ENCODE data around the gene PRDM2.
A peak's percentile ranks its signal among the peaks of the same experiment; 100 is the strongest.

PRDM2 gene

GRCh38 chr1:13699936-13700520 is at the start of gene PRDM2:
PRDM2 (plus strand) TSS chr1:13700188; CDS start chr1:13715606, 15,418 bp downstream.
- peak; percentile 13 for DNase-seq (ENCODE audit: low read depth, low spot score)
- peak within 1 kb of the TSS; percentile 51 for H3K4me3 ChIP-seq (ENCODE audit: insufficient read length, low read depth)
- H3K36me3 ChIP-seq (ENCODE audit: insufficient read depth, insufficient read length, low read length), result no peaks in the 10 kb centered on the region
- H3K4me1 ChIP-seq (ENCODE audit: insufficient read depth, insufficient read length), result no peaks in the 10 kb centered on the region
- H3K9me3 ChIP-seq (ENCODE audit: insufficient read depth, low read length), result peaks cover 24% of the 10 kb centered on the region
- peak within 1 kb of the TSS; percentile 70 for H3K9ac ChIP-seq (ENCODE audit: insufficient read length, low read depth)
- TF ChIP-seq SUZ12 (IDR thresholded peaks at IDR 0.05; ENCODE audit: extremely low read depth, insufficient read depth, insufficient read length) (no peak), YY1 (IDR thresholded peaks at IDR 0.05; ENCODE audit: insufficient read depth, insufficient read length) (peak; percentile 44), ZNF274 (IDR thresholded peaks at IDR 0.05; ENCODE audit: low read depth, low read length) (no peak)
- H3K27me3 ChIP-seq (ENCODE audit: insufficient read depth, insufficient read length), result peaks cover 10% of the 10 kb centered on the region

- no peak overlapping the region for H3K9ac ChIP-seq (ENCODE audit: insufficient read length, low read depth)
- no peaks in the 10 kb centered on the region for H3K4me1 ChIP-seq (ENCODE audit: insufficient read depth, insufficient read length)
- H3K27me3 ChIP-seq (ENCODE audit: insufficient read depth, insufficient read length), result no peaks in the 10 kb centered on the region
- H3K36me3 ChIP-seq (ENCODE audit: insufficient read depth, insufficient read length, low read length), result no peaks in the 10 kb centered on the region
- no peak for DNase-seq (ENCODE audit: low read depth, low spot score)
- no peak overlapping the region for H3K4me3 ChIP-seq (ENCODE audit: insufficient read length, low read depth)
- TF ChIP-seq ZNF274 (IDR thresholded peaks at IDR 0.05; ENCODE audit: low read depth, low read length) (no peak), YY1 (IDR thresholded peaks at IDR 0.05; ENCODE audit: insufficient read depth, insufficient read length) (no peak), SUZ12 (IDR thresholded peaks at IDR 0.05; ENCODE audit: extremely low read depth, insufficient read depth, insufficient read length) (no peak)
- no peaks in the 10 kb centered on the region for H3K9me3 ChIP-seq (ENCODE audit: insufficient read depth, low read length)
These were observed 48.7 kb upstream of the PRDM2 start for GRCh38 chr1:13651279-13651678.

GRCh38 chr1:13652238-13652637 is 47.8 kb upstream of the PRDM2 start:
- no peaks in the 10 kb centered on the region for H3K27me3 ChIP-seq (ENCODE audit: insufficient read depth, insufficient read length)
- peaks cover 5% of the 10 kb centered on the region; the same call in 1 of the 2 replicates for H3K9me3 ChIP-seq (ENCODE audit: insufficient read depth, low read length)
- no peaks in the 10 kb centered on the region for H3K4me1 ChIP-seq (ENCODE audit: insufficient read depth, insufficient read length)
- no peak overlapping the region for H3K9ac ChIP-seq (ENCODE audit: insufficient read length, low read depth)
- TF ChIP-seq ZNF274 (IDR thresholded peaks at IDR 0.05; ENCODE audit: low read depth, low read length), result no peak
- TF ChIP-seq YY1 (IDR thresholded peaks at IDR 0.05; ENCODE audit: insufficient read depth, insufficient read length), result no peak
- no peak for TF ChIP-seq SUZ12 (IDR thresholded peaks at IDR 0.05; ENCODE audit: extremely low read depth, insufficient read depth, insufficient read length)
- no peaks in the 10 kb centered on the region for H3K36me3 ChIP-seq (ENCODE audit: insufficient read depth, insufficient read length, low read length)
- H3K4me3 ChIP-seq (ENCODE audit: insufficient read length, low read depth), result no peak overlapping the region
- no peak for DNase-seq (ENCODE audit: low read depth, low spot score)

- Histone ChIP-seq H3K9ac (ENCODE audit: insufficient read length, low read depth) (no peak overlapping the region), H3K27me3 (ENCODE audit: insufficient read depth, insufficient read length) (no peaks in the 10 kb centered on the region), H3K9me3 (ENCODE audit: insufficient read depth, low read length) (peaks cover 5% of the 10 kb centered on the region; the same call in 1 of the 2 replicates), H3K4me3 (ENCODE audit: insufficient read length, low read depth) (no peak overlapping the region), H3K4me1 (ENCODE audit: insufficient read depth, insufficient read length) (no peaks in the 10 kb centered on the region), H3K36me3 (ENCODE audit: insufficient read depth, insufficient read length, low read length) (no peaks in the 10 kb centered on the region)
- TF ChIP-seq SUZ12 (IDR thresholded peaks at IDR 0.05; ENCODE audit: extremely low read depth, insufficient read depth, insufficient read length), result no peak
- TF ChIP-seq YY1 (IDR thresholded peaks at IDR 0.05; ENCODE audit: insufficient read depth, insufficient read length), result no peak
- no peak for TF ChIP-seq ZNF274 (IDR thresholded peaks at IDR 0.05; ENCODE audit: low read depth, low read length)
- DNase-seq (ENCODE audit: low read depth, low spot score), result no peak
These were observed 38.4 kb upstream of the PRDM2 start for GRCh38 chr1:13661539-13661938.

- H3K9me3 ChIP-seq (ENCODE audit: insufficient read depth, low read length), result no peaks in the 10 kb centered on the region; the same call in 1 of the 2 replicates
- TF ChIP-seq YY1 (IDR thresholded peaks at IDR 0.05; ENCODE audit: insufficient read depth, insufficient read length) (no peak), SUZ12 (IDR thresholded peaks at IDR 0.05; ENCODE audit: extremely low read depth, insufficient read depth, insufficient read length) (no peak), ZNF274 (IDR thresholded peaks at IDR 0.05; ENCODE audit: low read depth, low read length) (no peak)
- DNase-seq (ENCODE audit: low read depth, low spot score), result no peak
- no peak overlapping the region for H3K4me3 ChIP-seq (ENCODE audit: insufficient read length, low read depth)
- H3K27me3 ChIP-seq (ENCODE audit: insufficient read depth, insufficient read length), result no peaks in the 10 kb centered on the region
- no peaks in the 10 kb centered on the region for H3K36me3 ChIP-seq (ENCODE audit: insufficient read depth, insufficient read length, low read length)
- H3K4me1 ChIP-seq (ENCODE audit: insufficient read depth, insufficient read length), result no peaks in the 10 kb centered on the region
- no peak overlapping the region for H3K9ac ChIP-seq (ENCODE audit: insufficient read length, low read depth)
These were observed 37.5 kb upstream of the PRDM2 start for GRCh38 chr1:13662493-13662892.

GRCh38 chr1:13663969-13664368 is 36.0 kb upstream of the PRDM2 start:
- no peaks in the 10 kb centered on the region for H3K27me3 ChIP-seq (ENCODE audit: insufficient read depth, insufficient read length)
- no peak overlapping the region for H3K9ac ChIP-seq (ENCODE audit: insufficient read length, low read depth)
- H3K4me3 ChIP-seq (ENCODE audit: insufficient read length, low read depth), result no peak overlapping the region
- no peaks in the 10 kb centered on the region; the same call in 1 of the 2 replicates for H3K9me3 ChIP-seq (ENCODE audit: insufficient read depth, low read length)
- H3K4me1 ChIP-seq (ENCODE audit: insufficient read depth, insufficient read length), result no peaks in the 10 kb centered on the region
- H3K36me3 ChIP-seq (ENCODE audit: insufficient read depth, insufficient read length, low read length), result no peaks in the 10 kb centered on the region
- no peak for TF ChIP-seq ZNF274 (IDR thresholded peaks at IDR 0.05; ENCODE audit: low read depth, low read length)
- DNase-seq (ENCODE audit: low read depth, low spot score), result no peak

- H3K27me3 ChIP-seq (ENCODE audit: insufficient read depth, insufficient read length), result no peaks in the 10 kb centered on the region
- no peak overlapping the region for H3K9ac ChIP-seq (ENCODE audit: insufficient read length, low read depth)
- H3K36me3 ChIP-seq (ENCODE audit: insufficient read depth, insufficient read length, low read length), result no peaks in the 10 kb centered on the region
- H3K4me1 ChIP-seq (ENCODE audit: insufficient read depth, insufficient read length), result no peaks in the 10 kb centered on the region
- H3K4me3 ChIP-seq (ENCODE audit: insufficient read length, low read depth), result no peak overlapping the region
- TF ChIP-seq YY1 (IDR thresholded peaks at IDR 0.05; ENCODE audit: insufficient read depth, insufficient read length), result no peak
- no peak for DNase-seq (ENCODE audit: low read depth, low spot score)
- no peaks in the 10 kb centered on the region; the same call in 1 of the 2 replicates for H3K9me3 ChIP-seq (ENCODE audit: insufficient read depth, low read length)
These were observed 35.5 kb upstream of the PRDM2 start for GRCh38 chr1:13664451-13664850.

Measured in NT2/D1 (cell line).